Vagina (tissue), 2 donors: ENCODE measurements around the gene AURKAIP1. TPM values are rescaled to one million over a fixed set of nuclear protein-coding genes. Genes with fewer than 3 reads are reported as not detected.

Experiments used
- DNase-seq, 2 donors: peaks; one replicate each; pipeline ENCODE4 v3.0.0-alpha.2; 2017; ENCODE audit errors: extremely low spot score in 2 of 2
- H3K27ac ChIP-seq: fragments of 200-600 bp; sonication (generic); one replicate; pipeline ENCODE4 v1.5.1; 2019
- H3K27me3 ChIP-seq: fragments of 200-600 bp; sonication (generic); one replicate; pipeline ENCODE4 v1.5.1; 2019
- H3K36me3 ChIP-seq, 2 donors: fragments of 200-600 bp; sonication (generic); one replicate each; pipeline ENCODE4 v1.5.1; 2017 to 2019
- H3K4me1 ChIP-seq: fragments of 200-600 bp; sonication (generic); one replicate; pipeline ENCODE4 v1.5.1; 2019
- H3K4me3 ChIP-seq, 2 donors: fragments of 200-600 bp; sonication (generic); 1 replicate in 1 of 2; 2 replicates in 1 of 2; pipeline ENCODE4 v1.5.1; 2016 to 2019
- H3K9me3 ChIP-seq: fragments of 200-600 bp; sonication (generic); one replicate; pipeline ENCODE4 v1.5.1; 2019
- POLR2A ChIP-seq, 2 donors: fragments of 450-650 bp; IDR thresholded peaks; one replicate each; pipeline ENCODE4 v1.6.1; 2017; ENCODE audit warnings: antibody characterized with exemption in 2 of 2, mild to moderate bottlenecking in 2 of 2, moderate library complexity in 2 of 2
- POLR2AphosphoS5 ChIP-seq, 2 donors: sonication (generic); formaldehyde crosslinking; IDR thresholded peaks; one replicate each; pipeline ENCODE4 v1.9.0; 2017; ENCODE audit warnings: antibody characterized with exemption in 2 of 2, mild to moderate bottlenecking in 2 of 2, low read depth in 1 of 2; ENCODE audit not compliant: insufficient read depth in 1 of 2
- intact Hi-C: fragments of 100-400 bp; cut with DNase I; formaldehyde crosslinking; loops from one replicate; pipeline ENCODE4 v1.15.1; 2023
- total RNA-seq: library from RNA; depleted of rRNA; stranded (reverse); fragments of >200 nt; gene quantifications from one replicate; pipeline ENCODE4 v1.2.3, GENCODE V29; 2016
- TF ChIP-seq, protein P1 (sequence below), 3 experiments: fragments of 450-650 bp in 2 of 3; fragments of 200-600 bp in 1 of 3; sonication (generic) in 1 of 3; IDR thresholded peaks; one replicate each; pipeline ENCODE4 v1.5.1; 2017 to 2019; ENCODE audit warnings: antibody characterized with exemption in 3 of 3, mild to moderate bottlenecking in 2 of 3, moderate library complexity in 2 of 3

AURKAIP1 gene
- total RNA-seq, 1 donor from 2014 or later = 94.5 TPM

DNA sequence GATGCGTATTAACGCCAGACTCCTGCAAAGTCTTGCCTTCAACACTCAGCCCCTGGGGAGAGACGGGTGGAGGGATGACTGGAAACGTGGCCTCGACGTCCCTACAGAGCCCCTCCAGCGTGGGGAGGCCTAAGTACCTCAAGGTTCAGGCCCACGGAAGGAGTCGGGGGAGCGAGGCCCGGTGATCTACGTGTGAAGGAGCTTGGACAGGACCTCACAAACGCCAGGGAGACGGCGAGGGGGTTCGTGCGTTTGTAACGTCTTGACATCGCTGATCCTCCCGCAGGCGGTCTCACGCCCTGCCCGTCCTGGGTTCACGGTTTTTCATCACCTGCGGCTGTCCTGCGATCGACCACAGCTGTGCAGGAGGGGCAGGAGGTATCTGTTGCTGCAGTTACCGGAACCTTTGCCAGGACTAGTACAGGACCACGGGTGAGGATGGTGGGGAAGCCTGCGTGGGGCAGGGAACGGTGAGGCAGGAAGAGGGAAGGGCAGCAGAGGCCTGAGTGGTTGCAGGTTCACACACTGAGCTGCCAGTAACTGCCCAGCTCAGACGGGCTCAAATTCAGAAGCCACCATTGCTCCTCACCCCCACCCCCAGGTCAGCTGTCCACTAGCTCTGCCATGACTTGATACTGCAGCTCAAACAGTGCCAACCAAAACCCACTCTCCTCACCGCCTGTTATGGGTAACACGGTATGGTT is 25.0 kb upstream of the AURKAIP1 start:
- Histone ChIP-seq H3K27ac (peak overlapping the region; percentile 66), H3K4me3 (peak overlapping the region; percentile 73 to 77), H3K4me1 (peaks cover 39% of the 10 kb centered on the region), H3K27me3 (no peaks in the 10 kb centered on the region), H3K36me3 (peaks cover 0 to 55% of the 10 kb centered on the region in 2 donors), H3K9me3 (no peaks in the 10 kb centered on the region)
- DNase-seq = no peak
- no peak for TF ChIP-seq POLR2AphosphoS5 (IDR thresholded peaks at IDR 0.05; ENCODE audit: insufficient read depth in 1 of 2, low read depth in 1 of 2)
- TF ChIP-seq, protein P1, sequence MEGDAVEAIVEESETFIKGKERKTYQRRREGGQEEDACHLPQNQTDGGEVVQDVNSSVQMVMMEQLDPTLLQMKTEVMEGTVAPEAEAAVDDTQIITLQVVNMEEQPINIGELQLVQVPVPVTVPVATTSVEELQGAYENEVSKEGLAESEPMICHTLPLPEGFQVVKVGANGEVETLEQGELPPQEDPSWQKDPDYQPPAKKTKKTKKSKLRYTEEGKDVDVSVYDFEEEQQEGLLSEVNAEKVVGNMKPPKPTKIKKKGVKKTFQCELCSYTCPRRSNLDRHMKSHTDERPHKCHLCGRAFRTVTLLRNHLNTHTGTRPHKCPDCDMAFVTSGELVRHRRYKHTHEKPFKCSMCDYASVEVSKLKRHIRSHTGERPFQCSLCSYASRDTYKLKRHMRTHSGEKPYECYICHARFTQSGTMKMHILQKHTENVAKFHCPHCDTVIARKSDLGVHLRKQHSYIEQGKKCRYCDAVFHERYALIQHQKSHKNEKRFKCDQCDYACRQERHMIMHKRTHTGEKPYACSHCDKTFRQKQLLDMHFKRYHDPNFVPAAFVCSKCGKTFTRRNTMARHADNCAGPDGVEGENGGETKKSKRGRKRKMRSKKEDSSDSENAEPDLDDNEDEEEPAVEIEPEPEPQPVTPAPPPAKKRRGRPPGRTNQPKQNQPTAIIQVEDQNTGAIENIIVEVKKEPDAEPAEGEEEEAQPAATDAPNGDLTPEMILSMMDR (IDR thresholded peaks at IDR 0.05) = no peak
- no peak for TF ChIP-seq POLR2A (IDR thresholded peaks at IDR 0.05)
- intact Hi-C loops = loop anchor here (2.0 kb wide), 1 partner anchor 25 kb away; the partner anchor contains the start of gene AURKAIP1

DNA sequence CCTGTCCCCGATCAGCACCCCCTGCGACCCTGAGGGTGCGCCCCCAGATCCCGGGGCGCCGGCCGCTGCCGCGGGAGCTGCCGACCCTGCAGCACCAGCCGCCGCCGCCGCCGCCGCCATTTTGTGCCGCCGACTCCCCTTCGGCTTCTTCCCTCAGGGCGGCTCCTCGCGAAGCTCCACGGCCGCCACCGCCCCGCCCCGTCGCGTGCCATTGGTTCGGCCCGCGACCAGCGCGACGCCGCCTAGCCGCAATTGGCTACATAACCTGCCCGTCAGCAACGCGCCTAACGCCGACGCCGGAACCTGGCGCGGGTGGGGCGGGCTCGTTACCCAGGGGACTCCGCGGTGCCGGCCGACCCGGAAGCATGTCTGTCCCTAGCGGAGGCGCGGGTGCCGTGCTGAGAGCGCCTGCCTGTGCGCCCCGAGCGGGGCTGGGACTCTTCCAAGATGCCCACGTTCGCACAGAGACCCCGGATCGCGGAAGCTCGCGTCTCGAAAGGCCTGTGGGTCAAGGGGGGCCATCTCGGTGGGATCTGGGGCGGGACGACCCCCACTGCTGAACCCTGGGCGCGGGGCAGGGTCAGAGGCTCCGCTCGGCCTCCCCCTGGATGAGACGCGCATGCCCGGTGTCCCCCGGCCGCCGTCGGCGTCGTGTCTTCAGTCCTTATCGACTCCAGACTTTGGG is 24.3 kb upstream of the AURKAIP1 start, which contains the start of gene CCNL2:
Gene CCNL2, minus strand, starts transcription at position 149 of the 685 bp plus-strand sequence. Its CDS starts 29 bp downstream, at position 120.
- H3K36me3 ChIP-seq = peaks cover 0 to 56% of the 10 kb centered on the region in 2 donors
- peaks cover 38% of the 10 kb centered on the region for H3K4me1 ChIP-seq
- DNase-seq = peak in 1 of 2 donors; percentile 97
- H3K9me3 ChIP-seq = no peaks in the 10 kb centered on the region
- intact Hi-C loops = loop anchor here (2.0 kb wide), 1 partner anchor 25 kb away; the partner anchor contains the start of gene AURKAIP1
- peak within 1 kb of the TSS; percentile 66 for H3K27ac ChIP-seq
- no peaks in the 10 kb centered on the region for H3K27me3 ChIP-seq
- H3K4me3 ChIP-seq = peak within 1 kb of the TSS; percentile 73 to 77
- TF ChIP-seq, protein P1 (IDR thresholded peaks at IDR 0.05) = peak in 2 of 3 experiments; percentile 52 to 76
- TF ChIP-seq POLR2A (IDR thresholded peaks at IDR 0.05) (peak in 1 of 2 donors; percentile 32), POLR2AphosphoS5 (IDR thresholded peaks at IDR 0.05; ENCODE audit: insufficient read depth in 1 of 2, low read depth in 1 of 2) (peak; percentile 82 to 88)

DNA sequence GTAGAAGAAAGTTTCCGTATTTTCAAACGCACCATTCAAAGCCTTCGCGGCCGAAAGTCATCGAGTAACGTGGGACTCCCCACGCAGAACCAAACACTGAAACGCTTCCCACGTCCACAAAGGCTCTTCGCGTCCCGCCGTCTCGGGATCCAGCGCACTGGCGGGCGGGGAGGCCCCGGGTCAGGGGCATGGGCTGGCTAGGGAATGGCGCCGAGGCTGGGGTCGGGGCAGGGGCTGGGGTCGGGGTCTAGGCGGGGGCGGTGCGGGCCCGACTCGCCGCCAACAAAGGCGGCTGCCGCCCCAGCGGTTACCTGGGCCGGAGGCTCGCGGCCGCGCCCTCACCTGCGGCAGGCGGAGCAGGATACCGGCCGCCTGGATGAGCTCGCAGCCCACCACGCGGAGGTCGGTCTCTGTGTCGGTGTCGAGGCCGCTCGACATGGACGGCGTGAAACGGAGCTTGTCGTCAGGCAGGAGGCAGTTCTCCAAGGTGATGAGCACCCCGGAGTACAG is 23.7 kb upstream of the AURKAIP1 start:
- peaks cover 38% of the 10 kb centered on the region for H3K4me1 ChIP-seq
- intact Hi-C loops = loop anchor here (2.0 kb wide), 1 partner anchor 24 kb away; the partner anchor contains the start of gene AURKAIP1
- H3K9me3 ChIP-seq = no peaks in the 10 kb centered on the region
- no peaks in the 10 kb centered on the region for H3K27me3 ChIP-seq
- peak overlapping the region; percentile 73 to 77 for H3K4me3 ChIP-seq
- TF ChIP-seq, protein P1 (IDR thresholded peaks at IDR 0.05) = no peak
- TF ChIP-seq POLR2A (IDR thresholded peaks at IDR 0.05) (no peak), POLR2AphosphoS5 (IDR thresholded peaks at IDR 0.05; ENCODE audit: insufficient read depth in 1 of 2, low read depth in 1 of 2) (no peak)
- DNase-seq = no peak
- H3K36me3 ChIP-seq = peaks cover 0 to 62% of the 10 kb centered on the region in 2 donors
- peak overlapping the region; percentile 66 for H3K27ac ChIP-seq

DNA sequence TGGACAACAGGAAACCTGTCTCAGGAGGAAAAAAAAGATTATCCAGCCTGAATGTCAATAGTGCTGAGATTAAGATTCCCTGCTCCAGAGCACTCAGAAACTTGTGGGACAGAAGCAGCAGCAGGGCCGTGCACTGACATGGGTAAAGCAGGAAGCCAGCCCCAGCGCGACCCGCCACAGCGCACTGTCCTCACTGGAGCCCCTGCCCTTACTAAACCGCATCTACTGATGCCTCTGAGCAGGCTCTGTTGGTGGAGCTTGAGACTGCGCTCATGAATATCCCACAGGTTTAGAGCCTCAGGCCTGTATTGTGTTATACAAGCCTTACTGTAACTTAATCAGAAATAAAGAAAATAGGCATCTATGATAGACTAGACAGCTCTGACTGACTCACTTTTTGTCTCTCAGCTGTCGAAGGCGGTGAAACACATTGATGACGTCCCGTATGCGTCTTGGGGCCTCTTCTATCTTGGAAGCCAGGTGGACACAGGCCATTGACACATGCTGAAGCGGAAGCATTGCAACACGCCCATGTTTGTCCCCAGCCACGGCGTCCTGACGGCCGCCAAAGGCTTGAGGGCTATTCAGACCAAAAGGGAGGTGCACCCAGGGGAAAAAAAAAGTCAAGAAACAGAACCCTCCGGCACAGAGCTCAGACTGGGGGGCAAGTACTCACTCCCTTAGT is 23.0 kb upstream of the AURKAIP1 start:
- intact Hi-C loops = loop anchor here (2.0 kb wide), 1 partner anchor 23 kb away; the partner anchor contains the start of gene AURKAIP1
- Histone ChIP-seq H3K27me3 (no peaks in the 10 kb centered on the region), H3K36me3 (peaks cover 0 to 64% of the 10 kb centered on the region in 2 donors), H3K27ac (peak overlapping the region; percentile 66), H3K4me1 (peaks cover 38% of the 10 kb centered on the region), H3K4me3 (peak overlapping the region; percentile 73 to 77), H3K9me3 (no peaks in the 10 kb centered on the region)
- no peak for DNase-seq
- TF ChIP-seq POLR2AphosphoS5 (IDR thresholded peaks at IDR 0.05; ENCODE audit: insufficient read depth in 1 of 2, low read depth in 1 of 2) (no peak), POLR2A (IDR thresholded peaks at IDR 0.05) (no peak)
- TF ChIP-seq, protein P1 (IDR thresholded peaks at IDR 0.05) = no peak
